ENCODE data around the gene DLX2. TPM values are rescaled to one million over a fixed set of nuclear protein-coding genes. Genes with fewer than 3 reads are reported as not detected.
"Not testable (repeated sequence)": the region's sequence is repeated elsewhere in the genome, so short reads cannot be mapped to it uniquely, and the experiment has no call there.

The DLX2 gene
- not detected for total RNA-seq

DNA sequence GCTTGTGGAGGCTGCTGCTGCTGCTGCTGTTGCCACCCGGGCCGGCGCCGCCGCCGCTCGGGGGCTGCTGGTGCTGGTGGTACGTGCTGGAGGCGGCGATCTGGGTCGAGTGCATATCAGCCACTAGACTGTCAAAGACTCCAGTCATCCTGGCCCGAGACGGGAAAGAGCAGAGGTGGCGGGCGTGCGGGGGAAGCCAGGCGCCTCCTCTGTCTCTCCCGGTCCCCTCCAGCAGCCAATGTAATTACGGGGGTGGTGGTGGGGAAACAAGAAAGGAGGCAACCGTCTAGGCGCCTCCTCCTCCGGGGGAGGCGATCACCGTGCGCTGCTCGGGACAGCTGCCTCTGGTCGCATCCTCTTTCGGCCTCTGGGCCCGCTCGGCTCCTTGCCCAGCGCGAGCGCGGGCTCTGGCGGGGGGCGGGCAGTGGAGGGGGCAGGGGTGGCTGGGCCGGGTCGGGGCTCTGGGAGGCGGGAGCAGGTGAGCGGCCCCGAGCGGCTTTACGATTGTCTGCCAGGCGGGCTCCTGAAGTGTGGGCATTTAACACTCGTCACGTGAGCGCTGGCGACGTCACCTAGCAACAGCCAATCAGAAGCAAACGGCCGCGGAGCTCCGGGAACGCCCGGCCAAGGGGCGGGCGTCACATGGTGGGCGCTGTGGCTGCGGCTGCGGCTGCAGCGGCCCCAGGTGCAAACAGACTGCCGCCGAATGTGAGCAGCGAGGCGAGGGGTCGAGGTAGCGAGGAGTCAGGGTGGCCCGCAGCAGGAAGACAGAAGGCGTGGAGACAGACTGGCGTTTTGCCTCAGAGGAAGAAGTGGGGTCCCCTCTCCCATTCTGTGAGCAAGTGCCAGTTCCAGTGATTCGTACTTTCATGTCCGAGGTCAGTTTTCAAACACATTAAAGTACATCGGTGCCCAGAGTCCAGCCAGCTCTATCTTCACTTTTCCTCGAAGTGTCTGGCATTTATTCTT, at the start of gene DLX2:
DLX2 (minus strand) TSS at position 510 of the 969 bp plus-strand sequence; CDS start at position 148, 362 bp downstream.
- Histone ChIP-seq H3K36me3 (no peaks in the 10 kb centered on the region), H3K27ac (no peak within 1 kb of the TSS), H3K4me1 (peaks cover 0 to 8% of the 10 kb centered on the region in 2 donors), H3K27me3 (peaks cover 84 to 93% of the 10 kb centered on the region in 2 donors), H3K9me3 (no peaks in the 10 kb centered on the region), H3K4me3 (peak within 1 kb of the TSS in 1 of 2 donors; percentile 33)
- no peak for TF ChIP-seq POLR2A (IDR thresholded peaks at IDR 0.05)
- TF ChIP-seq, protein P1, sequence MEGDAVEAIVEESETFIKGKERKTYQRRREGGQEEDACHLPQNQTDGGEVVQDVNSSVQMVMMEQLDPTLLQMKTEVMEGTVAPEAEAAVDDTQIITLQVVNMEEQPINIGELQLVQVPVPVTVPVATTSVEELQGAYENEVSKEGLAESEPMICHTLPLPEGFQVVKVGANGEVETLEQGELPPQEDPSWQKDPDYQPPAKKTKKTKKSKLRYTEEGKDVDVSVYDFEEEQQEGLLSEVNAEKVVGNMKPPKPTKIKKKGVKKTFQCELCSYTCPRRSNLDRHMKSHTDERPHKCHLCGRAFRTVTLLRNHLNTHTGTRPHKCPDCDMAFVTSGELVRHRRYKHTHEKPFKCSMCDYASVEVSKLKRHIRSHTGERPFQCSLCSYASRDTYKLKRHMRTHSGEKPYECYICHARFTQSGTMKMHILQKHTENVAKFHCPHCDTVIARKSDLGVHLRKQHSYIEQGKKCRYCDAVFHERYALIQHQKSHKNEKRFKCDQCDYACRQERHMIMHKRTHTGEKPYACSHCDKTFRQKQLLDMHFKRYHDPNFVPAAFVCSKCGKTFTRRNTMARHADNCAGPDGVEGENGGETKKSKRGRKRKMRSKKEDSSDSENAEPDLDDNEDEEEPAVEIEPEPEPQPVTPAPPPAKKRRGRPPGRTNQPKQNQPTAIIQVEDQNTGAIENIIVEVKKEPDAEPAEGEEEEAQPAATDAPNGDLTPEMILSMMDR (IDR thresholded peaks at IDR 0.05), result no peak
- DNase-seq, result peak; percentile 40 to 47
- intact Hi-C loops (cut with DNase I; ENCODE audit: low total_unique reads), result no loop called here

GRCh38 chr2:172147944-172148650, 45.4 kb upstream of the DLX2 start:
- H3K4me1 ChIP-seq, result no peaks in the 10 kb centered on the region
- H3K27ac ChIP-seq, result no peak overlapping the region
- H3K36me3 ChIP-seq, result no peaks in the 10 kb centered on the region
- DNase-seq, result no peak
- no peaks in the 10 kb centered on the region for H3K27me3 ChIP-seq
- intact Hi-C loops (cut with DNase I; ENCODE audit: low total_unique reads), result no loop called here
- H3K9me3 ChIP-seq, result no peaks in the 10 kb centered on the region
- no peak overlapping the region for H3K4me3 ChIP-seq
- TF ChIP-seq, protein P1 (IDR thresholded peaks at IDR 0.05), result no peak
- TF ChIP-seq POLR2A (IDR thresholded peaks at IDR 0.05), result no peak

DNA sequence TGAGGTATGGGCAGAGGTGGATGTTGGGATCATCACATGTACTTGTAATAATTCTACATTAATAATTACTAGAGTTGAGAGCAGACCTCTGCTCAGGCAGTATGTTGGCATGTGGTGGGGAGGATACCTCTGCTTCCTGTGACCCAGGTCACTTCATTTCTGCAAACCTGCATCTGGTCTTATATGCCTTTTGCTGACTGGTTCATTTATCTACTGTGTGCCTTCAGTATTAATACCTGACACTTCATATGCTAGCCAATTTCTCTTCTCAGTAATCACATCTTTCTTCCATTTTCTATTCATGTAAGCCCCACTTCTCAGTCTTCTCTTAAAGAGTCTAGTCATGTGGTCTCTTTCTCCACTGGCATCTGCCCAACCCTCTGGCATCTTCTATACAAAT, 41.1 kb upstream of the DLX2 start:
- TF ChIP-seq, protein P1 (IDR thresholded peaks at IDR 0.05), result no peak
- no peak for TF ChIP-seq POLR2A (IDR thresholded peaks at IDR 0.05)
- intact Hi-C loops (cut with DNase I; ENCODE audit: low total_unique reads), result no loop called here
- Histone ChIP-seq H3K4me3 (no peak overlapping the region), H3K4me1 (no peaks in the 10 kb centered on the region), H3K9me3 (no peaks in the 10 kb centered on the region), H3K27me3 (no peaks in the 10 kb centered on the region), H3K27ac (no peak overlapping the region), H3K36me3 (no peaks in the 10 kb centered on the region)
- DNase-seq, result no peak

- H3K4me1 ChIP-seq, H3K4me3 ChIP-seq: not testable (repeated sequence)
These were observed 36.0 kb upstream of the DLX2 start for GRCh38 chr2:172138727-172139126.

GRCh38 chr2:172137943-172138342, 35.2 kb upstream of the DLX2 start:
- Histone ChIP-seq H3K4me3 (no peak overlapping the region), H3K27ac (no peak overlapping the region), H3K36me3 (no peaks in the 10 kb centered on the region), H3K4me1 (no peaks in the 10 kb centered on the region), H3K9me3 (no peaks in the 10 kb centered on the region), H3K27me3 (no peaks in the 10 kb centered on the region)
- TF ChIP-seq POLR2A (IDR thresholded peaks at IDR 0.05), result no peak
- TF ChIP-seq, protein P1 (IDR thresholded peaks at IDR 0.05), result no peak
- no peak for DNase-seq
- intact Hi-C loops (cut with DNase I; ENCODE audit: low total_unique reads), result no loop called here

More at GRCh38 chr2:172138727-172139126, 36.0 kb upstream of the DLX2 start:
- H3K9me3 ChIP-seq; DNase-seq; H3K27me3 ChIP-seq; H3K27ac ChIP-seq; intact Hi-C loops (cut with DNase I; ENCODE audit: low total_unique reads); H3K36me3 ChIP-seq: not testable (repeated sequence)
